GM20431 (cell line): ENCODE data around the gene TMEM88.
"Not testable (repeated sequence)": the region's sequence is repeated elsewhere in the genome, so short reads cannot be mapped to it uniquely, and the experiment has no call there.

ENCODE experiments used
- in situ Hi-C: fragments of 300-500 bp; cut with MseI, MboI; formaldehyde crosslinking; loops from one replicate; pipeline ENCODE4 v1.15.0; 2020; ENCODE audit warnings: low sequenced_read_pairs; ENCODE audit not compliant: unreplicated experiment

Gene TMEM88

GRCh38 chr17:7854851-7855659, at the start of gene TMEM88:
TMEM88 (plus strand) TSS chr17:7855066; CDS start chr17:7855075, 9 bp downstream.
- in situ Hi-C loops, result no loop called here

GRCh38 chr17:7806587-7806986, 48.3 kb upstream of the TMEM88 start:
- in situ Hi-C loops, result no loop called here

- in situ Hi-C loops, result no loop called here
Observed at GRCh38 chr17:7807206-7807605, 47.7 kb upstream of the TMEM88 start.

GRCh38 chr17:7809086-7809790, 45.6 kb upstream of the TMEM88 start:
- in situ Hi-C loops, result no loop called here

- in situ Hi-C loops, result not testable (repeated sequence)
Observed at GRCh38 chr17:7809791-7810343, 45.0 kb upstream of the TMEM88 start.

- in situ Hi-C loops, result no loop called here
Observed at GRCh38 chr17:7811251-7811650, 43.6 kb upstream of the TMEM88 start.

- in situ Hi-C loops, result no loop called here
Observed at GRCh38 chr17:7814969-7815368, 39.9 kb upstream of the TMEM88 start.

GRCh38 chr17:7816926-7817642, 37.8 kb upstream of the TMEM88 start:
- in situ Hi-C loops, result no loop called here

- in situ Hi-C loops, result no loop called here
Observed at GRCh38 chr17:7817643-7817964, 37.3 kb upstream of the TMEM88 start.

GRCh38 chr17:7818026-7818425, 36.8 kb upstream of the TMEM88 start:
- in situ Hi-C loops, result no loop called here

GRCh38 chr17:7818746-7819645, 35.9 kb upstream of the TMEM88 start:
- in situ Hi-C loops, result no loop called here

GRCh38 chr17:7820231-7820630, 34.6 kb upstream of the TMEM88 start:
- in situ Hi-C loops, result no loop called here

- in situ Hi-C loops, result no loop called here
Observed at GRCh38 chr17:7822126-7822525, 32.7 kb upstream of the TMEM88 start.

GRCh38 chr17:7823581-7824001, 31.3 kb upstream of the TMEM88 start:
- in situ Hi-C loops, result no loop called here

GRCh38 chr17:7824021-7824924, 30.6 kb upstream of the TMEM88 start:
- in situ Hi-C loops, result no loop called here

- in situ Hi-C loops, result no loop called here
Observed at GRCh38 chr17:7825206-7825990, 29.5 kb upstream of the TMEM88 start.

GRCh38 chr17:7830616-7831015, 24.2 kb upstream of the TMEM88 start:
- in situ Hi-C loops, result no loop called here

GRCh38 chr17:7831233-7831632, 23.6 kb upstream of the TMEM88 start:
- in situ Hi-C loops, result no loop called here
